HepG2 (cell line): ENCODE measurements around the gene SHQ1. TPM values are rescaled to one million over a fixed set of nuclear protein-coding genes. Genes with fewer than 3 reads are reported as not detected.

ENCODE experiments used
- ATAC-seq: fragments of 200-7000 bp; cut with Tn5 transposase; 3 replicates; pipeline ENCODE4 v1.9.1; 2020; ENCODE audit warnings: mild to moderate bottlenecking, moderate library complexity
- BruUV-seq: library from RNA; stranded (reverse); fragments of 400-500 nt; replicated peaks from 2 replicates; lab custom pipeline; 2021; lab: Mats Ljungman, UMichigan
- CTCF ChIA-PET: fragments of 300-600 bp; formaldehyde crosslinking; extraction: SDS; loops from one replicate; lab custom pipeline; 2021; ENCODE audit warnings: low total read pairs, inconsistent platforms, low intra/inter-chr PET ratio; lab: Yijun Ruan, JAX
- POLR2A ChIA-PET: fragments of 350-600 bp; sonication (Branson Sonifier 250); formaldehyde crosslinking; loops from one replicate; lab custom pipeline; 2020; ENCODE audit warnings: antibody characterized with exemption, inconsistent platforms; lab: Yijun Ruan, JAX
- DNase-seq: peaks from one replicate; pipeline ENCODE4 v3.0.0-alpha.2; 2015; ENCODE audit warnings: low spot score
- FAIRE-seq: peaks from 3 replicates; lab custom pipeline; 2011; peaks lifted over from hg19 to GRCh38; lab: Jason Lieb, UNC
- H2AFZ ChIP-seq: one replicate; pipeline ENCODE4 v1.6.1; 2011; ENCODE audit warnings: low read length, inconsistent platforms
- H3K27ac ChIP-seq: fragments of 300-600 bp; 3 replicates; pipeline ENCODE4 v1.8.0; 2011; ENCODE audit warnings: mixed run types, mild to moderate bottlenecking, mixed read lengths, low read length, inconsistent platforms; ENCODE audit not compliant: insufficient read depth; ENCODE audit errors: extremely low read length
- H3K27me3 ChIP-seq, 2 experiments: fragments of 200-600 bp in 1 of 2; 2 replicates in 1 of 2; 3 replicates in 1 of 2; pipeline versions ENCODE4 v1.6.0 to v1.8.0; 2011; ENCODE audit warnings: low read length in 2 of 2, mild to moderate bottlenecking in 2 of 2, moderate library complexity in 2 of 2, inconsistent platforms in 1 of 2; ENCODE audit not compliant: insufficient read depth in 2 of 2, control insufficient read depth in 1 of 2
- H3K36me3 ChIP-seq, 2 experiments: fragments of 200-600 bp in 1 of 2; replicated peaks in 1 of 2; 2 replicates in 1 of 2; 3 replicates in 1 of 2; pipeline versions ENCODE4 v1.5.1 to v1.8.0; 2011; ENCODE audit warnings: low read length in 2 of 2, inconsistent platforms in 1 of 2; ENCODE audit not compliant: insufficient read depth in 2 of 2, control insufficient read depth in 1 of 2
- H3K4me1 ChIP-seq: 2 replicates; pipeline ENCODE4 v1.5.1; 2012; ENCODE audit warnings: low read length, inconsistent platforms; ENCODE audit not compliant: insufficient read depth
- H3K4me2 ChIP-seq: 2 replicates; pipeline ENCODE4 v1.6.0; 2011; ENCODE audit warnings: low read depth, low read length, inconsistent platforms
- H3K4me3 ChIP-seq, 3 experiments: fragments of 200-600 bp in 1 of 3; sonication (generic), shearing (Covaris generic) in 1 of 3; replicated peaks in 1 of 3; 2 replicates each; pipeline ENCODE4 v1.5.1; 2011 to 2016; ENCODE audit warnings: low read length in 3 of 3, inconsistent platforms in 2 of 3, low read depth in 2 of 3, mild to moderate bottlenecking in 2 of 3, control low read depth in 1 of 3, mixed read lengths in 1 of 3; ENCODE audit not compliant: insufficient read depth in 1 of 3
- H3K79me2 ChIP-seq: one replicate; pipeline ENCODE4 v1.6.1; 2011; ENCODE audit warnings: low read length, inconsistent platforms; ENCODE audit not compliant: insufficient read depth
- H3K9ac ChIP-seq: 2 replicates; pipeline ENCODE4 v1.6.0; 2011; ENCODE audit warnings: mild to moderate bottlenecking, low read depth, low read length, inconsistent platforms; ENCODE audit not compliant: insufficient read depth
- H3K9me3 ChIP-seq: 2 replicates; pipeline ENCODE4 v1.5.1; 2012; ENCODE audit warnings: mild to moderate bottlenecking, low read length
- H4K20me1 ChIP-seq: 2 replicates; pipeline ENCODE4 v1.6.0; 2011; ENCODE audit warnings: inconsistent platforms, mild to moderate bottlenecking, low read length, moderate library complexity; ENCODE audit not compliant: insufficient read depth
- FOSL2 ChIP-seq: sonication (generic); formaldehyde crosslinking; IDR thresholded peaks from 2 replicates; pipeline ENCODE4 v1.4.0; 2020; ENCODE audit warnings: missing genetic modification reagents
- FOXA3 ChIP-seq: IDR thresholded peaks from 2 replicates; pipeline ENCODE4 v1.6.1; 2016; ENCODE audit warnings: missing genetic modification reagents, missing compliant biosample characterization
- NFE2L2 ChIP-seq: fragments of 150-350 bp; IDR thresholded peaks from 2 replicates; pipeline ENCODE4 v1.6.1; 2014; ENCODE audit warnings: low read length
- PCBP2 ChIP-seq: fragments of 200-400 bp; formaldehyde crosslinking; optimal IDR thresholded peaks from 2 replicates; pipeline ENCODE3; 2018; ENCODE audit warnings: low read length, low read depth; ENCODE audit not compliant: poor library complexity, severe bottlenecking
- RARA ChIP-seq: IDR thresholded peaks from 2 replicates; pipeline ENCODE4 v1.6.1; 2016; ENCODE audit warnings: missing genetic modification reagents, missing compliant biosample characterization
- ZFX ChIP-seq: sonication (generic); formaldehyde crosslinking; IDR thresholded peaks from 2 replicates; pipeline ENCODE4 v1.4.0; 2020; ENCODE audit warnings: mild to moderate bottlenecking, low read depth, missing genetic modification reagents, moderate library complexity
- ZMYM4 ChIP-seq: sonication (generic); formaldehyde crosslinking; IDR thresholded peaks from 2 replicates; pipeline ENCODE4 v1.8.1; 2023; ENCODE audit warnings: mild to moderate bottlenecking, missing genetic modification reagents
- ZNF772 ChIP-seq: sonication (generic); formaldehyde crosslinking; IDR thresholded peaks from 2 replicates; pipeline ENCODE4 v1.5.0; 2020; ENCODE audit warnings: mild to moderate bottlenecking, missing genetic modification reagents
- ZNF878 ChIP-seq: sonication (generic); formaldehyde crosslinking; IDR thresholded peaks from 2 replicates; pipeline ENCODE4 v1.8.1; 2023; ENCODE audit warnings: mild to moderate bottlenecking, missing genetic modification reagents, moderate library complexity
- WGBS: methylation state at CpG from one replicate; pipeline ENCODE4 v1.1.6; 2017; ENCODE audit warnings: low lambda C conversion rate; 5-methylcytosine and 5-hydroxymethylcytosine counted together
- in situ Hi-C: cut with HindIII; loops from 2 replicates; pipeline ENCODE4 v1.10.0; 2017; ENCODE audit warnings: low pct_unique_long_range_greater_than_20kb; ENCODE audit not compliant: extremely low pct_ligation_motif_present
- intact Hi-C: fragments of 100-400 bp; cut with micrococcal nuclease; formaldehyde crosslinking; loops from one replicate; pipeline ENCODE4 v1.10.0; 2022; ENCODE audit not compliant: unreplicated experiment
- polyA plus RNA-seq, 8 experiments: library from polyadenylated mRNA; depleted of rRNA in 3 of 8; stranded (reverse) in 7 of 8; unstranded in 1 of 8; fragments of >200 nt; fragmentation: Illumina TruSeq in 4 of 8; extraction: Trizol in 4 of 8; gene quantifications; 2 replicates each; pipeline versions ENCODE4 v1.2.1 to v1.2.3, GENCODE V29; 2011 to 2016; ENCODE audit warnings: low read depth in 4 of 8, missing spikeins in 1 of 8, mixed read lengths in 1 of 8; ENCODE audit not compliant: insufficient read depth in 1 of 8
- total RNA-seq, 5 experiments: library from RNA; depleted of rRNA; stranded (reverse); fragments of >200 nt; fragmentation: Illumina TruSeq; extraction: Trizol; gene quantifications; 2 replicates each; pipeline ENCODE4 v1.2.3, GENCODE V29; 2016; ENCODE audit warnings: low read depth in 1 of 5
- TF ChIP-seq, protein P1 (sequence below): IDR thresholded peaks from 2 replicates; pipeline ENCODE4 v1.6.1; 2016; ENCODE audit warnings: mild to moderate bottlenecking
- TF ChIP-seq, protein P2 (sequence below): sonication (generic); formaldehyde crosslinking; conservative IDR thresholded peaks from 2 replicates; pipeline ENCODE4 v1.4.0; 2020; ENCODE audit warnings: mild to moderate bottlenecking, missing genetic modification reagents, moderate library complexity

The SHQ1 gene
- total and polyA plus RNA-seq, 2 of the 13 experiments (the other 11 are each of a cell fraction or from before 2014, with no cell fraction given), result 5.5 to 20.3 TPM

- DNase-seq (no peak), ATAC-seq (peak; percentile 48; the same call in 1 of the 3 replicates), FAIRE-seq (no peak)
- in situ Hi-C loops, result no loop called here
- no peaks in the 10 kb centered on the region for H3K36me3 ChIP-seq
- H3K79me2 ChIP-seq, result no peaks in the 10 kb centered on the region
- no peak overlapping the region for H3K4me2 ChIP-seq
- H3K27me3 ChIP-seq, result no peaks in the 10 kb centered on the region
- WGBS, result 83% methylated on average over 17 of the region's 17 CpGs
- ChIA-PET CTCF (no interaction called here), POLR2A (no interaction called here)
- H2AFZ ChIP-seq, result no peak overlapping the region
- no peak for TF ChIP-seq ZNF878 (CRISPR knock-in tag)
- TF ChIP-seq ZFX (CRISPR knock-in tag), result no peak
- TF ChIP-seq ZNF772 (CRISPR knock-in tag), result no peak
- H4K20me1 ChIP-seq, result no peaks in the 10 kb centered on the region
- peaks cover 21% of the 10 kb centered on the region for H3K4me1 ChIP-seq
- BruUV-seq, result no TSS peak
- intact Hi-C loops, result no loop called here
- no peak overlapping the region for H3K9ac ChIP-seq
- no peaks in the 10 kb centered on the region for H3K9me3 ChIP-seq
- H3K27ac ChIP-seq, result no peak overlapping the region
- no peak overlapping the region for H3K4me3 ChIP-seq
These were observed 102.9 kb downstream of the SHQ1 start for GRCh38 chr3:72745146-72745999.

- Histone ChIP-seq H3K4me2 (no peak overlapping the region), H3K4me3 (no peak overlapping the region), H2AFZ (no peak overlapping the region), H3K27ac (peak overlapping the region; percentile 24), H3K27me3 (no peaks in the 10 kb centered on the region), H3K4me1 (peaks cover 21% of the 10 kb centered on the region), H3K9ac (no peak overlapping the region), H3K36me3 (no peaks in the 10 kb centered on the region), H3K79me2 (no peaks in the 10 kb centered on the region), H4K20me1 (no peaks in the 10 kb centered on the region), H3K9me3 (no peaks in the 10 kb centered on the region)
- BruUV-seq, result no TSS peak
- POLR2A ChIA-PET, result no interaction called here
- in situ Hi-C loops, result no loop called here
- peak; percentile 56 for DNase-seq
- 0% methylated on average over 1 of the region's 1 CpG for WGBS
- peak; percentile 84 for ATAC-seq
- FAIRE-seq, result peak; percentile 30
- intact Hi-C loops, result no loop called here
- CTCF ChIA-PET, result no interaction called here
- TF ChIP-seq FOXA3 (CRISPR knock-in tag) (peak; percentile 65), FOSL2 (CRISPR knock-in tag) (0 out of 2 replicates have a peak, but pooled peaks have one; percentile 14), RARA (peak; percentile 61), NFE2L2 (peak; percentile 57; the same call in 1 of the 2 replicates), ZMYM4 (peak; percentile 24; the same call in 1 of the 2 replicates), PCBP2 (no peak)
- TF ChIP-seq, protein P1, sequence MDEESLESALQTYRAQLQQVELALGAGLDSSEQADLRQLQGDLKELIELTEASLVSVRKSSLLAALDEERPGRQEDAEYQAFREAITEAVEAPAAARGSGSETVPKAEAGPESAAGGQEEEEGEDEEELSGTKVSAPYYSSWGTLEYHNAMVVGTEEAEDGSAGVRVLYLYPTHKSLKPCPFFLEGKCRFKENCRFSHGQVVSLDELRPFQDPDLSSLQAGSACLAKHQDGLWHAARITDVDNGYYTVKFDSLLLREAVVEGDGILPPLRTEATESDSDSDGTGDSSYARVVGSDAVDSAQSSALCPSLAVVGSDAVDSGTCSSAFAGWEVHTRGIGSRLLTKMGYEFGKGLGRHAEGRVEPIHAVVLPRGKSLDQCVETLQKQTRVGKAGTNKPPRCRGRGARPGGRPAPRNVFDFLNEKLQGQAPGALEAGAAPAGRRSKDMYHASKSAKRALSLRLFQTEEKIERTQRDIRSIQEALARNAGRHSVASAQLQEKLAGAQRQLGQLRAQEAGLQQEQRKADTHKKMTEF (CRISPR knock-in tag), result 0 out of 2 replicates have a peak, but pooled peaks have one; percentile 14
- TF ChIP-seq, protein P2, sequence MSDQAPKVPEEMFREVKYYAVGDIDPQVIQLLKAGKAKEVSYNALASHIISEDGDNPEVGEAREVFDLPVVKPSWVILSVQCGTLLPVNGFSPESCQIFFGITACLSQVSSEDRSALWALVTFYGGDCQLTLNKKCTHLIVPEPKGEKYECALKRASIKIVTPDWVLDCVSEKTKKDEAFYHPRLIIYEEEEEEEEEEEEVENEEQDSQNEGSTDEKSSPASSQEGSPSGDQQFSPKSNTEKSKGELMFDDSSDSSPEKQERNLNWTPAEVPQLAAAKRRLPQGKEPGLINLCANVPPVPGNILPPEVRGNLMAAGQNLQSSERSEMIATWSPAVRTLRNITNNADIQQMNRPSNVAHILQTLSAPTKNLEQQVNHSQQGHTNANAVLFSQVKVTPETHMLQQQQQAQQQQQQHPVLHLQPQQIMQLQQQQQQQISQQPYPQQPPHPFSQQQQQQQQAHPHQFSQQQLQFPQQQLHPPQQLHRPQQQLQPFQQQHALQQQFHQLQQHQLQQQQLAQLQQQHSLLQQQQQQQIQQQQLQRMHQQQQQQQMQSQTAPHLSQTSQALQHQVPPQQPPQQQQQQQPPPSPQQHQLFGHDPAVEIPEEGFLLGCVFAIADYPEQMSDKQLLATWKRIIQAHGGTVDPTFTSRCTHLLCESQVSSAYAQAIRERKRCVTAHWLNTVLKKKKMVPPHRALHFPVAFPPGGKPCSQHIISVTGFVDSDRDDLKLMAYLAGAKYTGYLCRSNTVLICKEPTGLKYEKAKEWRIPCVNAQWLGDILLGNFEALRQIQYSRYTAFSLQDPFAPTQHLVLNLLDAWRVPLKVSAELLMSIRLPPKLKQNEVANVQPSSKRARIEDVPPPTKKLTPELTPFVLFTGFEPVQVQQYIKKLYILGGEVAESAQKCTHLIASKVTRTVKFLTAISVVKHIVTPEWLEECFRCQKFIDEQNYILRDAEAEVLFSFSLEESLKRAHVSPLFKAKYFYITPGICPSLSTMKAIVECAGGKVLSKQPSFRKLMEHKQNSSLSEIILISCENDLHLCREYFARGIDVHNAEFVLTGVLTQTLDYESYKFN (CRISPR knock-in tag), result peak; percentile 29; the same call in 1 of the 2 replicates
These were observed 103.9 kb downstream of the SHQ1 start for GRCh38 chr3:72744330-72744729.
